ENCODE results near the gene PAOX. TPM values are rescaled to one million over a fixed set of nuclear protein-coding genes. Genes with fewer than 3 reads are reported as not detected.

The PAOX gene
- total and polyA plus RNA-seq, 9 of the 15 experiments (the other 6 are each of a cell fraction or from before 2014, with no cell fraction given) = 0.80 to 6.4 (median 2.6) TPM

DNA sequence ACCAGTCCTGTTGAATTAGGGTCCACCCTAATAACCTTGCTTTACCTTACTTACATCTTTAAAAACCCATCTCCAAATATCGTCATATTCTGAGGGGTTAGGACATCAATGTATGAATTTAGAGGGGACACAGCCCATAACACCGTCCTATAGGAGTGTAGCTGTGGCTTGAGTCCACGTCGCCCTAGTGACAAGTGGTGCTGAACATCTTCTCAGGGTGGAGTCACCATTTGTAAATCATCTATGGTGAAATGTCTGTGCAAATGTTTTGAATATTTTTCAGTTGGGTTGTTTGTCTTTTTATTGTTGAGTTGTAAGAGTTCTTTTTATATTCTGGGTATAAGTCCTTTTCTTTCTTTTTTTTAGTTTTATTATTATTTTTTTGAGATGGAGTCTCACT is 37.1 kb upstream of the PAOX start (continued):
- TF ChIP-seq SP2 (IDR thresholded peaks at IDR 0.05; ENCODE audit: extremely low read depth, low read depth, low read length, poor library complexity, severe bottlenecking) (no peak), NKRF (IDR thresholded peaks at IDR 0.05; ENCODE audit: borderline replicate concordance) (no peak), ZNF778 (CRISPR knock-in tag; IDR thresholded peaks at IDR 0.05) (no peak), RBM22 (IDR thresholded peaks at IDR 0.05; ENCODE audit: low read depth, low read length, poor library complexity, severe bottlenecking) (no peak), SMAD1 (IDR thresholded peaks at IDR 0.05; ENCODE audit: low read depth, low read length, partially characterized antibody) (no peak)

DNA sequence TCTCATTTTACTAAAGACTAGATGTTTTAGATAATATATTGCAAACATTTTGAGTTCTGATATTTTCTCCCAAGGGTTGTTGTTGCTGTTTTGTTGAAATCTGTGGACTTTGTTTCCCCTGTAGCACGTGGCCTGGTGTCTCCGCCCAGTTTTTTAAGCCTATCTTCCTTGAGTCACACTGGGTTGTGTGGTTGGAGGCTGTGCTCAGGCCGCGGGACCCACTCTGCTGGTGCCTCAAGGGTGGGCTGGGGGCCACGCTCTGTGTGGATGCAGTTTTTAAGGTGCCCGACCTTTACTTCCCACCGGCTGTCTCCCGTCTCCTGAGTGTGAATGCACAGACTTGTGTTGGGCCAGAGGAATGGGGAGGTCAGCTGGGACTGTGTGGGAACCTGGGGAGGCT is 36.1 kb upstream of the PAOX start:
- no peak for DNase-seq (ENCODE audit: extremely low read depth in 1 of 4, low spot score in 3 of 4)
- peaks cover 9 to 19% of the 10 kb centered on the region in 2 experiments; a peak in 4 of 5 replicates for H3K4me1 ChIP-seq (replicated peaks in 1 of 2; ENCODE audit: control insufficient read depth in 2 of 2, insufficient read depth in 2 of 2, low read length in 2 of 2)
- no peaks in the 10 kb centered on the region for H3K9me3 ChIP-seq (replicated peaks; ENCODE audit: control insufficient read depth, insufficient read depth, low read depth, low read length)
- in situ Hi-C loops (cut with MboI) (no loop called here), intact Hi-C loops (cut with micrococcal nuclease) (no loop called here)
- CTCF ChIA-PET (ENCODE audit: low intra/inter-chr PET ratio) = no interaction called here
- peak; percentile 16; the same call in 1 of the 3 replicates for ATAC-seq
- H3K4me2 ChIP-seq (ENCODE audit: insufficient read depth, low read length) = peak overlapping the region; percentile 25; the same call in 1 of the 2 replicates
- no peaks in the 10 kb centered on the region for H4K20me1 ChIP-seq (replicated peaks; ENCODE audit: control insufficient read depth, insufficient read depth, low read length)
- no peaks in the 10 kb centered on the region for H3K36me3 ChIP-seq (ENCODE audit: control insufficient read depth, insufficient read depth, low read length)
- no peak for FAIRE-seq
- WGBS (ENCODE audit: insufficient coverage, low coverage, missing lambda C conversion rate) = 44% methylated on average over 7 of the region's 8 CpGs
- H3K27me3 ChIP-seq (ENCODE audit: control insufficient read depth in 2 of 2, insufficient read depth in 2 of 2, low read length in 2 of 2) = no peaks in the 10 kb centered on the region; a peak in 1 of 5 replicates
- H2AFZ ChIP-seq (ENCODE audit: low read depth, low read length) = peak overlapping the region; percentile 52; the same call in 1 of the 2 replicates
- no peak overlapping the region for H3K4me3 ChIP-seq
- no peak overlapping the region for H3K27ac ChIP-seq (ENCODE audit: extremely low read depth, low read depth, low read length)
- POLR2A ChIA-PET = no interaction called here
- H3K9ac ChIP-seq (ENCODE audit: insufficient read depth in 1 of 2, low read depth in 2 of 2, low read length in 2 of 2) = peak overlapping the region in 1 of 2 experiments; percentile 63; a peak in 1 of 4 replicates
- no TSS peak for BruUV-seq (replicated peaks)
- H3K79me2 ChIP-seq (ENCODE audit: control insufficient read depth, insufficient read depth, low read length) = no peaks in the 10 kb centered on the region
- no peak for TF ChIP-seq TCF3 (CRISPR knock-in tag; IDR thresholded peaks at IDR 0.05)
- TF ChIP-seq HDAC8 (tag; IDR thresholded peaks at IDR 0.05) = no peak
- TF ChIP-seq U2AF2 (optimal IDR thresholded peaks at IDR 0.05; ENCODE audit: low read depth, low read length) = no peak
- no peak for TF ChIP-seq HDAC1 (IDR thresholded peaks at IDR 0.05)
- TF ChIP-seq ZKSCAN8 (CRISPR knock-in tag; IDR thresholded peaks at IDR 0.05) = no peak
- no peak for TF ChIP-seq ZNF696 (CRISPR knock-in tag; conservative IDR thresholded peaks at IDR 0.05)
- TF ChIP-seq SRSF7 (optimal IDR thresholded peaks at IDR 0.05; ENCODE audit: low read depth, low read length) = no peak
- no peak for TF ChIP-seq ZNF408 (CRISPR knock-in tag; IDR thresholded peaks at IDR 0.05; ENCODE audit: low read depth)
- no peaks in the 10 kb centered on the region for H3K9me1 ChIP-seq (ENCODE audit: control insufficient read depth, insufficient read depth, low read length)

Measured in K562 (cell line).